Left ventricle myocardium inferior (tissue), 1 donor: ENCODE results near the gene CNKSR1. TPM values are rescaled to one million over a fixed set of nuclear protein-coding genes. Genes with fewer than 3 reads are reported as not detected.
A peak's percentile ranks its signal among the peaks of the same experiment; 100 is the strongest.

ENCODE experiments used
- DNase-seq: peaks from one replicate; pipeline ENCODE4 v3.0.0-alpha.2; 2020
- H3K27ac ChIP-seq: fragments of 200-600 bp; replicated peaks from 2 replicates; pipeline ENCODE4 v1.8.0; 2021
- H3K27me3 ChIP-seq: fragments of 200-600 bp; 2 replicates; pipeline ENCODE4 v1.8.0; 2021; ENCODE audit warnings: low read depth
- H3K36me3 ChIP-seq: fragments of 200-600 bp; 2 replicates; pipeline ENCODE4 v1.8.0; 2021
- H3K4me1 ChIP-seq: fragments of 200-600 bp; 2 replicates; pipeline ENCODE4 v1.8.0; 2021
- H3K4me3 ChIP-seq: fragments of 200-600 bp; 2 replicates; pipeline ENCODE4 v1.8.0; 2021; ENCODE audit warnings: mild to moderate bottlenecking, moderate library complexity
- H3K9me3 ChIP-seq: fragments of 200-600 bp; replicated peaks from 2 replicates; pipeline ENCODE4 v1.8.0; 2021
- CTCF ChIP-seq: fragments of 200-600 bp; IDR thresholded peaks from 2 replicates; pipeline ENCODE4 v1.8.0; 2021; ENCODE audit warnings: antibody characterized with exemption, mild to moderate bottlenecking, borderline replicate concordance
- intact Hi-C: fragments of 100-400 bp; cut with micrococcal nuclease; formaldehyde crosslinking; loops from one replicate; pipeline ENCODE4 v1.11.0; 2022
- total RNA-seq: library from RNA; stranded (reverse); fragmentation: NEBNext Ultra II Directional; extraction: Animal tissue kit (Norgen Biotek cat#: 25700); gene quantifications from one replicate; pipeline ENCODE4 v1.2.1, GENCODE V29; 2021
- donor health status: DM: no; HTN: yes; CAD: no; lungs with severe emphysema.

CNKSR1 gene
- total RNA-seq, 1 donor from 2014 or later = 1.8 TPM

GRCh38 chr1:26237230-26237966 lies 60.1 kb downstream of the CNKSR1 start:
- peak overlapping the region; percentile 9 for H3K4me3 ChIP-seq
- intact Hi-C loops = no loop called here
- peak overlapping the region; percentile 93 for H3K27ac ChIP-seq
- no peaks in the 10 kb centered on the region for H3K9me3 ChIP-seq
- no peak for TF ChIP-seq CTCF
- H3K27me3 ChIP-seq = no peaks in the 10 kb centered on the region
- no peaks in the 10 kb centered on the region for H3K36me3 ChIP-seq
- H3K4me1 ChIP-seq = peaks cover 50% of the 10 kb centered on the region
- DNase-seq = no peak

Other genes starting within 250 kb of the CNKSR1 start
- gene PAFAH2, start 179.4 kb upstream of the CNKSR1 start, total RNA-seq = 10.6 TPM
- 11.3 TPM for gene EXTL1, start 155.7 kb upstream of the CNKSR1 start, total RNA-seq
- 7.1 TPM for gene SLC30A2, start 131.4 kb upstream of the CNKSR1 start, total RNA-seq
- gene TRIM63, start 109.9 kb upstream of the CNKSR1 start, total RNA-seq = 203 TPM
- 4.2 TPM for gene PDIK1L, start 65.7 kb upstream of the CNKSR1 start, total RNA-seq
- 3.1 TPM for gene FAM110D, start 18.4 kb upstream of the CNKSR1 start, total RNA-seq
- gene C1orf232, start 8.5 kb upstream of the CNKSR1 start, total RNA-seq = not detected
- gene ZNF593, start 7.6 kb upstream of the CNKSR1 start, total RNA-seq = 13.7 TPM
- gene ZNF593OS, start 5.7 kb upstream of the CNKSR1 start, total RNA-seq = not detected
- gene CATSPER4, start 13.1 kb downstream of the CNKSR1 start, total RNA-seq = not detected
- 71.2 TPM for gene CEP85, start 56.7 kb downstream of the CNKSR1 start, total RNA-seq
- gene SH3BGRL3, start 102.6 kb downstream of the CNKSR1 start, total RNA-seq = 32.1 TPM
- gene UBXN11, start 129.1 kb downstream of the CNKSR1 start, total RNA-seq = 11.6 TPM
- 2.4 TPM for gene CD52, start 140.5 kb downstream of the CNKSR1 start, total RNA-seq
- not detected for gene CRYBG2, start 176.6 kb downstream of the CNKSR1 start, total RNA-seq
- not detected for gene ZNF683, start 195.3 kb downstream of the CNKSR1 start, total RNA-seq
- not detected for gene LIN28A, start 233.3 kb downstream of the CNKSR1 start, total RNA-seq